ENCODE data around the gene TMEM140.
"Not testable (repeated sequence)": the region's sequence is repeated elsewhere in the genome, so short reads cannot be mapped to it uniquely, and the experiment has no call there.

Gene TMEM140

DNA sequence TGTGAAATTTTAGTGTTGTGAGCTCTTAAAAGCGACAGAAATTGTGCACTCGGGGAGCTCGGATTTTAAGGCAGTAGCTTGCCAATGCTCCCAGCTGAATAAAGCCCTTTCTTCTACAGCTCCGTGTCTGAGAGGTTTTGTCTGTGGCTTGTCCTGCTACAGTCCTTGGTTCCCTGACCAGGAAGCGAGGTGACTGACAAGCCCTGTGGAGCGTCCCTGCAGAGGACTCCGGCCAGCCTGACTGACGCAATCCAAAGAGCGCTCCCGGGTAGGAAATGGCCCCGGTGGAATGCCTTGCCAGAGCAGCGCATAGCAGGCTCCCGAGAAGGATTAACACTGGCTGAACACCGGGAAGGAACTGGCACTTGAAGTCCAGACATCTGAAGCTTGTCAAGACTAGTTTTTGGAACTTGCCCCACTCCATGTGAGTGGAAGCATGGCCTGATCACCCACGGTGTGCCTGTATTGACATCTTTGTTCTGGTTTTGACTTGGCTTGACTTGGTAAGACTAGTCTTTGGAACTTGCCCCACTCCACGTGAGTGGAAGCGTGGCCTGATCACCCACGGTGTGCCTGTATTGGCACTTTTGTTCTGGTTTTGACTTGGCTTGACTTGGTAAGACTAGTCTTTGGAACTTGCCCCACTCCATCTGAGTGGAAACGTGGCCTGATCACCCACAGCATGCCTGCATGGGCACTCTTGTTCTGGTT is 23.9 kb downstream of the TMEM140 start:
- peak; percentile 62 for FAIRE-seq
- DNase-seq (ENCODE audit: insufficient read length, low spot score): not testable (repeated sequence)

DNA sequence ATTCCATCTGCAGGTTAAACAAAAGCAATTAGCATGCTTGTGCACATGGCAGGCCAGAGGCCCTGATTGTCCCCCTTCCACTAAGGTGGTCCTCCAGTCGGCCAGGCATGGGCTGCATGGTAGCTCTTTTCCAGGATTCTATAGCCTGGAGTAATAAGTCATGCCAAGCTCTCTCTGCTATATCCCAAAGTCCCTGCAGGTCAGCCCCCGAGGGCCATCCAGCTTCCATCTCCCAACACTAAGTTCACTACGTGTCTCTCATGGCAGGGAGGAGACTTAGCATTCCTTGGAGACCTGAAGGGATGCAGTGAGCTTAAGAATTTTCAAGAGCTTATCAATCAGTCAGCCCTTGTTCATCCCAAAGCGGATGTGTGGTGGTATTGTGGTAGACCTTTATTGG is 26.0 kb downstream of the TMEM140 start:
- FAIRE-seq; DNase-seq (ENCODE audit: insufficient read length, low spot score): not testable (repeated sequence)

DNA sequence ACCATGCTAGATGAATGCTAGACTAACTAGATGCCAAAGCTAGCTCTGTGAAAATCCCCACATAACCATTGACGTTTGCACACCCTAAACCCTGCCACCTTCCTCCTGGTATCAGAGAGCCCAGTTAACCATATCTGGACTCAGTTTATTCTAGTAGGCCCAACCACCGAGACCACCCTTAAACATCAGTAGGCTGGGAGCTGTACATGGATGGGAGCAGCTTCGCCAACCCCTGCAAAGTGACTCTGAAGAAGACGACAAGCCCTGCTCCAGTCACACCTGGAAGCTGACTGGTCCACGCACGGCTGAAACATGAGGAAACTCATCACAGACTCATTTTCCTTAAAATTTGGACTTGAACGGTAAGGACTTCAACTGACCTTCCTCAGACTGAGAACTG is 27.1 kb downstream of the TMEM140 start:
- DNase-seq (ENCODE audit: insufficient read length, low spot score) (no peak), FAIRE-seq (no peak)

GRCh38 chr7:135175931-135176330 is 28.1 kb downstream of the TMEM140 start:
- FAIRE-seq: no peak
- DNase-seq (ENCODE audit: insufficient read length, low spot score): no peak

DNA sequence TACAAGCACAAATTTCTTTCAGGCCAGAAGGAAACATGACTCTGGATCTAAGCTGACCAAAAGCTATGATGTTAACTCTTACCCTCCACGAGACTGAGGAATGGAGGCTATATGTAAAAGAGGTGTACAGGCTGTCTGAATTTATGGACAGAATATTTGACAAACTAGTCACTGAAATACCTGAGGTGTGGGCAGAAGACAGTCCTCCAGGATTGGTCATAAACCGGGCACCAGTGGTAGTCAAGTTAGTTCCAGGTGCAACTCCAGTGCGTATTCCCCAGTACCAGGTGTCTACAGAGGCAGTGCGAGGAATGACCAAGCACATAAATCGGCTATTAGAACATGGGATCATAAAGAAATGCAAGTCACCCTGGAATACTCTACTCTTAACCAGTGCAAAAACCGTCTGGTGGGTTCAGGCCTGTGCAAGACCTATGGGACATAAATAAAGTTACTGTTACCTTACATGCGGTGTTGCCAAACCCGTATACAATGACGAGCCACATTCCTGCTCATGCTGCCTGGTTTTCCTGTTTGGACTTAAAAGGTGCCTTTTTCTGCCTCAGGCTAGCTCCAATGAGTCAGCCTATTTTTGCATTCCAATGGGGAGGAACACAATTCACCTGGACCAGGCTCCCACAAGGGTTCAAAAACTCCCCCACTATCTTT is 29.3 kb downstream of the TMEM140 start:
- DNase-seq (ENCODE audit: insufficient read length, low spot score) (no peak), FAIRE-seq (no peak)

- FAIRE-seq (no peak), DNase-seq (ENCODE audit: insufficient read length, low spot score) (no peak)
Observed at GRCh38 chr7:135178364-135178763, 30.5 kb downstream of the TMEM140 start.

DNA sequence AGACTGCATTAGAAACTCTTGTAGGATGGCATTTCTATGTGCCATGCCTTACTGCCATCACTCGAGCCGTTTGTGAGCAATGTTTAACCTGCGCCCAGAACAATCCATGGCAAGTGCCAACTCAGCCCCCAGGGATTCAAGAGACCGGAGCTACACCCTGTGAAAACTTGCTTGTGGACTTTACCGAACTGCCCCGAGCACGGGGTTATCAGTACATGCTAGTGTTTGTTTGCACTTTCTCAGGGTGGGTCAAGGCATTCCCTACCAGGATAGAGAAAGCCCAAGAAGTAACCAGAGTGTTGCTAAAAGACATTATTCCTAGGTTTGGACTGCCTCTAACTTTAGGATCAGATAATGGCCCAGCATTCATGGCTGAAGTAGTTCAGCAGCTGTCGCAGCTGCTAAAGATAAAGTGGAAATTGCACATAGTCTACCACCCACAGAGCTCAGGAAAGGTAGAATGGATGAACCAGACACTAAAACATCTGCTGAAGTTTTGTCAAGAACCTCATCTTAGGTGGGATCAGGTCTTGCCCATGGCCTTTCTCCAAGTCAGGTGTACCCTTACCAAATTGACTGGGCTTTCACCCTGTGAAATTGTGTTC is 31.6 kb downstream of the TMEM140 start:
- no peak for DNase-seq (ENCODE audit: insufficient read length, low spot score)
- FAIRE-seq: no peak

- DNase-seq (ENCODE audit: insufficient read length, low spot score): no peak
- FAIRE-seq: no peak
Observed at GRCh38 chr7:135180122-135180521, 32.2 kb downstream of the TMEM140 start.

GRCh38 chr7:135181261-135181928 is 33.5 kb downstream of the TMEM140 start:
- no peak for FAIRE-seq
- DNase-seq (ENCODE audit: insufficient read length, low spot score): no peak

DNA sequence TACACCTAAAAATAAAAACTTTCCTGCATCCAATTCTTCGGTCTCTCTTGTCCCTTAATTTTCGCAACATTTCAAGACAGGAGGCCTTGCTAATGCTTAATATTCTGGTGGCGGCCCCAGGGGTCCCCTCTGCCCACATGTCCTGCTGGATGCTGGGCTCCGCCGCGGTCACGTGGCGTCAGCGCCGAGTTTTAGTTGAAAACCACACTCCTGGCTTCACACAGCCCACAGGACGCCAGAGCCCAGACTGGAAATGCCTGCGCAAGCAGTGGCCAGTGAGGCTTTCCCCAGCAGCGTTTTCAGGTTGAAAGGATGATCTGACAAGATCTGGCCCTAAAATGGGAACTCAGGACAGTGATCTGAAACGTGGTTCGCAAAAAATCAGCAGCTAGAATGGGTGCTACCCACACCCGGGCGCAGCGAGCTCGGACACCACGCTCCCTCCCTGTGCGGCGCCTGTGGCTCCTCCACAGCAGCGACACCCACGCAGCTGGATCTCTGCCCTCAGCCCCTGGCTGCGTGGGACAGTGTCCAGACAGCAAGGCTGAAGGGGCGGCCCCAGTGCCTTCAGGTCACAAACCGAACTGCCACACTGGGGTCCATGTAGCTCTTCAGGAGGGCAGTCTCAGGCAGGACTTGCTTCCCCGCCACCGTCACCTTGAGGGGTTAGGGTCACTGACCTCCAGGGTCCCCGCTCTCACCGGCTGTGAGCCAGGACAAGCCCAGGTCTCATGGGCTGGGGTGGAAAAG is 34.2 kb downstream of the TMEM140 start:
- no peak for DNase-seq (ENCODE audit: insufficient read length, low spot score)
- FAIRE-seq: no peak

GRCh38 chr7:135183478-135183877 is 35.6 kb downstream of the TMEM140 start:
- FAIRE-seq (no peak), DNase-seq (ENCODE audit: insufficient read length, low spot score) (no peak)

- DNase-seq (ENCODE audit: insufficient read length, low spot score): no peak
- no peak for FAIRE-seq
Observed at GRCh38 chr7:135184254-135184841, 36.5 kb downstream of the TMEM140 start.

DNA sequence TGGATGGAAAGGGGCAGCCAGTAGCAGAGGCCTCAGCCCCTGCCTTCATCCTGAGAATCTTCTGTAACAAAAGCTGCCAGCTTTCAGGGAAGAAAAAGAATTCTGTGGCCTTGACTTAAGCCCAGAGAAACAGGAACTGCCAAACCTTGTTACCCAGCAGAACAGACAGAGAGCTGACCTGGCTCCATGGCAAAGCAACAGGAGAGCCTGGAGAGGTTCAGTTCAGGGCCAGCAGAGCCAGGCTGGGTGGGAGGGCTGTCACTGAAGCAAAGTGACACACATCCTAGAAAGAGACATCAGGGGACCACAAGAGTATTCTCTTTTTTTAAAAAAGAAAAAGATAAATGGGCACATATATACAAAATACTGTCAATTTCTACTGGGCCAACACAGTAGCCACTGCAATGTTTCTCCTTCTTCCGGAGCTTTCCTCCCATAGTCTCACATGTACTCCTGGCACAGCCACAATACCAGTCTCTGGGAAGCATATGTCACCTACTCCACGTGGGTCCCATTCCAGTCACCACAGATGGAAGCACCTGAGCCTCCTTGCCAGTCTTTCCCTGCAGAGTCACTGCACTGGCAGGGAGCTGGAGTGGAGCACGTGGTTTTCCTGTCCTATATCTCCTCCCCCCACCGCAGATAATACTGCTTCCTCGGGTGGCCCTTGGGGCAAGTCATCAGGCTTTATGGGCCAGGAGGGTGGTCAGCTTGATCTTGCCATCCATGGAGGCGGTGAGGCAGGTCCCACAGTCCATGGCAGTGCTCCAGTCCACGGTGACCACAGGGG is 37.8 kb downstream of the TMEM140 start:
- no peak for DNase-seq (ENCODE audit: insufficient read length, low spot score)
- FAIRE-seq: no peak

DNA sequence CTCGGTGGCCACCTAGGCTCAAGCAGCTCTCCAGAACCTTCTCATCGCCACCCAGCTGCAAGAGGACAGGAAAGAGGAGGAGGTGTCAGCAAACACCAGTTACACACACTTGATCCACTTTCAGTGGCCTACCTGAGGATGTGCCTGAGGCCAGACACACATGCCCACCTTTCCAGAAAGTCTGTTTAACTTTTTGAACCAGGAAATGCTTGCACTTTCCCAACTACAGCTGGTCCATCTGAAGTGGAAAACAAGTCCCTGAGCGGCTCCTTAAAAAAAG is 38.3 kb downstream of the TMEM140 start:
- FAIRE-seq (peak; percentile 73), DNase-seq (ENCODE audit: insufficient read length, low spot score) (no peak)

DNA sequence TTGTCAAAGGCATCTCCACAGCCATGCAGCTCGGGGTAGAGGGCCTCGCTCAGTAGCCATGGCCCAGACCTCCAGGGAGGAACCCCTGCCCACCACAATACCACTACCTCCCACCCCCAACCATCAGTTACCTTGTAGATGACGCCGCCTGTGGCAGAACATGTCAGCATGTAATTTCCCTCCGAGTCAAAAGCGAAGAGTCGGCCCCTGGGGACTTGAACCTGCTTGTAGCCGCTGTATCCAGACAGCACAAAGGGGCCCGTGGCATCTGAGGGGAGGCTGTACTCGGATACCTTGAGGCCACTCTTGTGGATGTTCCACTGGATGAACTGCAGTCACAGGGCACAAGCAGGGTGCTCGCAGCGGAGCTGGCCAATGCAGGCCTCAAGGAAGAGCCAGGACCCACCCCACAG is 39.0 kb downstream of the TMEM140 start:
- FAIRE-seq (peak; percentile 88), DNase-seq (ENCODE audit: insufficient read length, low spot score) (no peak)

DNA sequence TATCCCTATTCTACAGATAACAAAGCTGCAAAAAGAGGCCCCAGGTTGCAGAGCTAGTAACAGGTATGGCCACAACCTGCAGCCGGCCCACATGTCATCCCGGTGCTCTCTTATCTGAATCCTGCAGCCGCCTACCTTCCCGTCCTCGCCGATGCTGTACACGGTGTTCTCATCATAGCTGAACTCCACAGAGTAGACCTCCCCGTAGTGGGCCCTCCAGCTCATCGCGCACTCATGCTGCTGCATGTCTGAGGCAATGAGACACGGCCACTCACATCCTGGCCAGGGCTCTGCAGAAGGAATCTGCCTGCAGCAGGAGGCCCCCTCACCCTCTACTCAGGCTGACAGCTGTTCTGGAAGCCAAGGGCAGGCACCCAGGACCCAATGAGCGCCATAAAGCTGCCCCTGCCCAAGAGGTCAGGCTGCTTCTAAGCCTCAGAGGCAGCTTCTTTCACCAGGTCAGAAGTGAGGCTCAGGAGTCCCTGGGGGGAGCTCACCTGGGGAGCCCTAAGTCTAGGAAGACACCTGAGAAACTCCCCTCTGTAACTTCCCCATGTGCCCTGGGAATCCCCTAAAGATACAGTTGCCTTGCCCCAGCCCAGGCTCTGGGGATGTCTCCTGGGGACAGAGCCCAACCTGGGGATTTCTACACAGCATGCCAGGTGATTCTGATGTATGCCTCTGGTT is 40.6 kb downstream of the TMEM140 start:
- DNase-seq (ENCODE audit: insufficient read length, low spot score) (no peak), FAIRE-seq (peak; percentile 31)

GRCh38 chr7:135189221-135189662 is 41.4 kb downstream of the TMEM140 start:
- no peak for FAIRE-seq
- DNase-seq (ENCODE audit: insufficient read length, low spot score): no peak

DNA sequence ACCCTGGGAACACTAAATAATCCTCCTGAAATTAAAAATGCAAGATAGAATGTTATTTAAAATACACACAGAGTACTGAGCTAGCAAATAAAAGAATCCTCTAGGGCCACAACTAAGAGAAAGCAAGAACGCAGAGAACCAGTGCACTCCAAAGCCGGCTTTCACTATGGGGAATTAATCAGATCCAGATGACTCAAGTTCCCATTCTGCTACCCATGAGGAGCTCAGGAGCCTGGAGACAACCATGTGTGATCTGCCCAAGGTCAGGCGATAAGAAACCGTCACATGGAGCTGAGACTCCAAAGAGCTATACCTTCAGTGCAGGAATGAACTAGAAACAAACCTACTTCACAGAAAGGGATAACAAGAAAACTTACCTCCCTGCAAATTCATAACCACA is 42.1 kb downstream of the TMEM140 start:
- DNase-seq (ENCODE audit: insufficient read length, low spot score) (no peak), FAIRE-seq (no peak)

DNA sequence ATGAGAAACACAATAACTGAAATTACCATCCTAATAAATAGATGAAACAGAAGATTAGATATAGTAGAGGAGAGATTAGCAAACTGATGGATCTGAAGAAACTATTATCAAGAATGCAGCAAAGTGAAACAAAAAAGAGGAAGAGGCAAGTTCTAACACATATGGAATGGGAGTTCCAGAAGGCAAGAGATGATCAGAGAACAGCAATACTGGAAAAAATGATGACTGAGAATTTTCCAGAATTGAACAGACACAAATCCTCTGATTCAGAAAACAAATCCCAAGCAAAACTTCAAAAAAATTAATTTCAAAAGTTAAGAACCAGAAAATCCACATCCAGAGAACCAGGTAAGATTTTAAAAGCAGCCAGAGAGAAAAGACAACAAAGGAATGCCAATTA is 42.8 kb downstream of the TMEM140 start:
- FAIRE-seq: no peak
- DNase-seq (ENCODE audit: insufficient read length, low spot score): no peak

Measured in GM19239 (cell line).